Right renal cortex interstitium (tissue), 3 donors: ENCODE results near the gene PKP4. TPM values are rescaled to one million over a fixed set of nuclear protein-coding genes. Genes with fewer than 3 reads are reported as not detected.
"Not testable (repeated sequence)": the region's sequence is repeated elsewhere in the genome, so short reads cannot be mapped to it uniquely, and the experiment has no call there.

ENCODE experiments used
- DNase-seq, 3 donors: peaks; one replicate each; pipeline ENCODE4 v3.0.0-alpha.2; 2013; ENCODE audit warnings: low read depth in 3 of 3, low spot score in 2 of 3
- polyA plus RNA-seq, 3 donors: library from polyadenylated mRNA; unstranded; fragments of 120-200 nt; gene quantifications; one replicate each; pipeline ENCODE4 v1.2.1, GENCODE V29; 2013; ENCODE audit not compliant: insufficient read length in 3 of 3

PKP4 gene
- polyA plus RNA-seq, 3 donors = 156 to 161 (median 157) TPM

DNA sequence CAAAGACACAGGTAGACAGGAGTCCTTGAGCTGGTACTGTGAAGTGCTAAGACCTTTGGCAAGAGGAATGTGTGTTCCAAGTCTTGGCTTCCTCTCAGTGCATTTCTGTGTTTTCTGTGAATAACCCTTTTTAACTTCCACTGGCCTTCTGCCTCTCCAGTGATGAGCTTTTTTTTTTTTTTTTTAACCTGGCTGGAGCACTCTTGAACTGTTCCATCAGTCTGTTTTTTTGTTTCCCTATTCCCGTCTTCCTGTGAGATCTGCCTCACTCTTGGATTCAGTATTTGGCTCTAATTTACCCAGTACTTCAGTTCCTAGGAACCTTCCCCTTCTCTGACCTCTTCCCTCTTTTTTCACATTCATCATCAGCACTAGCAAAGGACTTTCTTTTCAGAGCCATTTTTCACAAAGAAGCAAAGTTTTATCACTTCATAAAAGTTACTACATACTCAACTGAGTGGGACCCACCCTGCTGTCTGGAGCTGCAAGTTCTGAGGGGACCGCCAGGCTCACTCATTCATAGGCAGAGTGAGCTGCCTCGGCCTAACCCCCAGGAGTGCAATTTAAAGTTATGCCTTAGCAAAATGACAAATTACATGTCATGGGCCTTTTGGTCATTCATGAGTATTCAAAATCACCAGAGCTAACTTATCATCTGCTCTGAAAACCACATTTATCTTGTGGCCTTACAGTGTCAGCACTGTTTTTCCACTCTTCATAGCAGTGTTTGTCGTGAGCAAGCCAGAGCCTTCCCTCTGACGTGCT is 211.4 kb downstream of the PKP4 start:
- peak in 1 of 3 donors; percentile 29 for DNase-seq

DNA sequence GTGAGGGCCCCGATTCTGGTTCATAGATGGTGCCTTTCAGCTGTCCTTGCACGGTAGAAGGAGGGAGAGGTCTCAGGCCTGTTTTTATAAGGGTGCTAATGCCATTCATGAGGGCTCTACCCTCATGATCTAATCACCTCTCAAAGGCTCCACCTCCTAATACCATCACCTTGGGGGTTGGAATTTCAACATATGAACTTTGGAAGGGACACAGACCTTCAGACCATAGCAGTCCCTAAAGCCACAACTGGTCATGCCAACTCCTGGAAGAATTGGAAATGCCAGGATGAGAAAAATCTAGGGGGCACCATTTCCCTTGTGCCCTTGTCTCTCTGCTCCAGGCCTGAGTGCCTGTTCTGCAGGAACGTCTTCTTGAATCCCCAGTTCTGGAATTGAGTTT is 213.5 kb downstream of the PKP4 start:
- no peak for DNase-seq

DNA sequence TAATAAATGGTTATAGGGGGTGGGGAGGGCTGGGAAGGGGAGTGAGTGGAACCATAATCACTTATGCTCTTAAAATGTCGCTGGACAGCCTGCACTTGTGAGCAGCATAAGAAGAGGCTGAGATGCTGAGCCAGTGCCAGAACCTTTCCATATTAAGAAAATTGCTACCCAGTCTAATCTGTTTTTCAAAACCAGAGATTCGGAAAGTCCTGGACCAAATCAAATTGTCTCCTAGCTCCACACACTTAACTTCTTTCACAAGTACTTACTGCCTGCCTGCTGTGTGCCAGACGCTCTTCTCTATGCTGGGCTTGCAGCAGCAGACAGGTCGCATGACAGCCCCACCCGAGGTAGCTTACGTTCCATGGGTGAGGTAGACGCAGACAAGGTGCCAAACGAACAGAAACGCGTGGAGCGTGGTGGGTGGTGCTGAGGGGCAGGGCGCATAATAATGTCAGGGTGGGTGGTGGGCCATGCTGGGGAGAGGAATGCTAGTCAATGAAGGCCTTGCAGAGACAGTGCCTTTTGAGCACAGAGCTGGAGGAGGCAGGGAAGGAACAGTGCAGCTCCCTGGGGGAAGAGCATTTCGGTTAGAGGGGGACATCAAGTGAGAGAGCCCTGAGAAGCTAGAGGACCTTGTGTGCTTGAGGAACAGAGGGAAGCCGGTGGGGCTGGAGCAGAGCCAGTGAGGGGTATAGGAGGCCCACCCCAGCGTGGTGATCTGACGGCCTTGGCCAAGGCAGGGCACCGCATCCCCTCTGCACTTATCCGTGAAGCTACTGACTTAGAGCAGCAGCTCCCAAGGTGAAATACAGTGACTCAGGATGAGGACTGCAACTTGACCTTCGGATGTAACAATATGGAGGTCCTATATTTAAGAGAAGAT is 214.9 kb downstream of the PKP4 start:
- DNase-seq = no peak

DNA sequence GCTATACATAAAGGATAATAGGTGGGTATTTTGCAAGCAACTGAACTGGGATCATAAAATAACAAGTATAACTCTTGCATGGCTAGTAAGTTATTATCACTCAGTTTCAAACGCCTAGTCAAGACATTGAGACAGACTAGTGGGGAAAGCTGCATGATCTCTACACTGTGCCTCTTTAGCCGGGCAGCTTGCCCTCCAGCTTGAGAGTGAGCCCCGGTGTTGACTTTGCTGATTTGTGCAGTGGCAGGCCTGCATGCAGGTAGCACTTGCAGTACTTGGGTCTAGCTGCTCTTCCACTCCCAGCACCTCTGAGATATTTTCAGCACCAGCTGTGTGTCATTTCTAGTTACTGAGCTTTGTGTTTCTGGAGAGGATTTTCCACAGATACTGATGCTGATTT is 219.5 kb downstream of the PKP4 start:
- DNase-seq = no peak

DNA sequence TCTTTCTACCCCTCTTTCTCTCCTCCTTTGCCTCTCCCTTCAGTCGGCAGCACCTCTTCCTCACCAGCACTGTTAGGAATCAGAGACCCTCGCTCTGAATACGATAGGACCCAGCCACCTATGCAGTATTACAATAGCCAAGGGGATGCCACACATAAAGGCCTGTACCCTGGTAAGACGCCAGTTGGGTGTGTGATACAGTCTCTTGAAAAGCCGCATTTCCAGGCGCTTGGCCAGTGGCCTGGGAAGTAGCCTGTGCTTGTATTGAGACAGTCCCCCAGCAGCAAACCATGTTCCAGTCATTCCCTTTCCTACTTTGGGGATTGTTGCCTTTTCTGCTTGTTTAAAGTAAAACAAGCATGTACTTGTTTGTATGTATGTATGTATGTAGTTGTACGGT is 219.9 kb downstream of the PKP4 start:
- DNase-seq = no peak

DNA sequence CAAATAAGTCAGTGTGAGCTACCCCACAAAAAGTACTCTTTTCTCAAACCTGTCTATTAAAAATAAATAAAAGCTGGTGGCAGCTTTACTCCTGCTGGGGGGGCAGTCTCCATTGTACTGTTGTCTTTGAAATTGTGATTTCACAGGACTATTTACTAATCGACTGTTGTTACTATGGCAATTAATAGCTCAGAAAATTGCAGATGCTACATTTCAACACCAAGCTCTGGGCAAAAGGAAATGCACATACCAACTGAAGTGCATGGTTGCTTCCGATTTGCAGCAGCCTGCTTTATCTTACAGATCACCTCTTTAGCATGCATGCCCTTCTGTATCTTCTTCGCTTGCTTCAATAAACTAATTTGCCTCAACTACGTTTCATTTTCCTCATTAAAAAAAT is 220.8 kb downstream of the PKP4 start:
- no peak for DNase-seq

DNA sequence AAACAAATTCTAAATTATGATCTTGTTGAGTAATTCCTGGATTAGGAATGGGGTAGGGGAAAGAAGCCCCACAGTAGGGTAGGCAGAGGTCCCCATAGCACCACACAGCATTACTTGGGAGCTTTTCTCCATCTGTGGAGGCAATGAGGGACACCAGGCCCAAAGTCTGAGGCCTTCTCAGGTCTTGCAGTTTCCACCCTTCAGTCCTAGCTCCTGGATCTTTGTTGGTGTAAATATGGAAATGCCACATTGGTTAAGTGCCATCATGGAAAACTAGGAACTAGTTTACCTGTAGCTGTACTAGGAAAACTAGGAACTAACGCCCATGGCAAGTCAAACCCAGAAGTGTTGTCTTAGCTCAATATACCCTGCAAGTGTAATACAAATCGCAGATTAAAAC is 225.1 kb downstream of the PKP4 start:
- DNase-seq = no peak

DNA sequence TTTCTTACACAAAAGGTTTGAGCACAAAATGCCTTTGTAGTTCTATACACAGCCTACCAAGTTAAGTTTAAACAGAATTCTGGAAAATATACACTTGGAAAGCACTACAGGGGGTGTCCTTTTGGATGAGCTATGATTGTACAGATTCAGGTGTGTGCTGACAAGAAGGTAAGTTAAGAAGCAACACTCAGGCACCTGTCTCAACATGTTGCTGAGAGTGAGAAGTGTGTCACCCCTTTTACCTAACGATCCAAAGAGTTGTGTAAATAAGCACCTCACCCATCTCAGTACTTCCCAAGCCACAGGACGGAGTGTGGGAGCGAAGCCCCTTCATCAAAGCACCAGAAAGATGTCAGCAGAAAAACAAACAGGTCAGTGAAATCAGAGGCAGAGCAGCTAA is 228.9 kb downstream of the PKP4 start:
- DNase-seq = no peak

DNA sequence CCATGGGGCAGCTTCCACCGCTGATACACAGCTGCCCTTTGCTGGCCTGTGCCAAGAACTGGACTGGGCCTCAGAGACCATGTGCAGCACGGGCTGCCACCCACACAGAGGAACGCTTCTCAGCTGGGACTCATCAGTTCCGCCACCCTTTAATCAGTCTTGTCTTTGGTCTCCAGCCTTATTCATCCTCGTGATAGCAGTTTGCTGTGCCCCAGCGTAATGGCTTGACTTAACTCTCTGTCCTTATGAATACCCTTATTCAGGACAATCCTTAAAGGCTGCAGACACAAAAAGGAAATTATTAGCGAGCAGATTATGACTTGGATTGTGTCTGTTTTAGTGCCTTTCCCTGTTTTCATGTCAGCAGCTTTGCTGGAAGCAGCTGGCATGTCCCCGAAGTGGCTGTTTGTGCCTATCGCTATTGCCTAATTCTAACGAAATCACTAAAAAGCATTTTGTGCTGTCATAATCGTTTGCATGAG is 229.5 kb downstream of the PKP4 start:
- no peak for DNase-seq

DNA sequence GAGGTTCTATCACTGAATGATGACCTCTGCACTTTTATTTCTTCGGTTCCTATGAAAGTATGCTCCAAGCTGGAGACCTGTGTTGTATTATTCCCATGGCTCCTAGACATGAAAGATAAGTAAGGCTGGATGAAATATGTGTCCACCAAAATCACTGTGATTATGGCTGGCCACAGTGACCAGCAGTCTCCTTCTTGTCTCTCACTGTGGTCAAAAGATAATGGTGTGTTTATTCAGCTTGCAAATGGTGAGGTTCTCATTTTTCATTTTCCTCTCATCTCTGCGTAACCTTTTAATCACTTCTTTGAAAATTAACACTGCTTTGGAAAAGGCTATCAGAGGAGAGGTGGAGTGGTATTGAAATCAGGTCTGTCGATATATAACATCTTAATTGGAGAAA is 230.6 kb downstream of the PKP4 start:
- DNase-seq = no peak

DNA sequence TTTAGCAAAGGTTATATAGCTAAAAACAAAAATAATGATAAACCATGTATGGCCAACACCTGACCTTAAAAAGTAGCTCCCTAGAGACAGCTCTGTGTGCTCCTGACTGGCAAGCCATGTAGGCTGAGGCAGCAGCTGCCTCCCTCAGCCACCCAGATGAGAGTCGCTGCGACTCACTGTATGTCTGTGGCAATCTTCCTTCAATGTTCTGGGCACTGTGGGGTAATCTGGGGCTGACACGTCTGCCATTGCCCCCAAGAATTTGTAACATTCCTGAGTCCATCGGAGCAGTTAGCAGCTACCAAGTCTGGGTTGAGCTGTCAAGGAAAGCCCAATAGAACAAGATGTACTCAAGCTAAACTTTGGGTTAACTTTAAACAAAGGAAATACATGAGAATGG is 232.0 kb downstream of the PKP4 start:
- no peak for DNase-seq

DNA sequence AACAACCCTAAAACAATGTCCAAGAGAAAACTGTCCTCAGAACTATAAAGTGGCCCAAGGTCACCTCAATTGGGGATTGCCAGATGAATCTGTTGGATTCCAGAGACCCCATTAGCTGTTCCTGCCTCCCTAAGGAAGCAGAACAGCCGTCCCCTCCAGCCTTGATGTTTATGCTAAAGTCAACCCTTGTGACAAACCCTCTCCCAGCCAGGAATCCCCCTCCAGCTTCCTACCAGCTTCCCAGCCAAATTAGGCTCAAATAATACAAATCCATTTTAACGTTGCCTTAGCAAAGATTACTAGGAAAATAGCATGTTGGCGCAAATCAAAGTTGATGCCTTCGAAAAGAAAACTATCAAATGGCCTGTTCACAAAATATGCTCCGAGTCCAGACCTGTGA is 232.6 kb downstream of the PKP4 start:
- no peak for DNase-seq

DNA sequence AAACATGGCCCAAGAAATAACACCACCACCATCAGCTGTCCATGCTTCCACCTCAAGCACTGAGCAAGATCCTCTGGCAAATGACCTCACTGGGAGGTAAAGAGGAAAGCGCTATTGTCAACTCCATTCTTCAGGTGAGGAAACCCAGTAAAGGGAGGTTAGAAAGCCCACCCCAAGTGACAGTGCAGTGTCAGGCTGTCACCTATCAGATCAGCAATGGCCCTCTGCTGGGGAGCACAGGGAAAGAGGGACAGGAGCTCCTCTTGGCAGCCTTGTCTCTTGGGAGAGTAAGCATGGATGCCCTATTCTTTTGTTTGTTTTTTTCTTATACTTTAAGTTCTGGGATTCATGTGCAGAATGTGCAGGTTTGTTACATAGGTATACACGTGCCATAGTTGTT is 234.1 kb downstream of the PKP4 start:
- DNase-seq = no peak

DNA sequence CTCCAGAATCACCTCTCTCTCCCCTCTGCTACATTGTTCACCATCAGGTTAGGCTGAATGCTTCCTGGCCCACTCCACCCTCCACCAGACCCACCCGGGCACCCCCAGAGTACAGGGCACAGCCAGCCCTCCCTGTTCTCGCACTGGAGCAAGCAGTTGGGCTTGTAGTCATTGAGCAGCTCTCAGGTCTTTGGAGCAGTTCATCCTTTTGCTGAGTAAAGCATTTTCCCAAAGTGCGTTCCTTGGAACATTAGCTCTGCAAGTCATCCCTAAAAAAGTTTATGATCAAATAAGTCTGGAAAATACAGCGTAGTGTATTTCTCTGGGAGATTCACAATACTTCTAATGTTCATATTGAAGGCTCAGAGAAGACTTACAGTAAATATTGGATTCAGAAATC is 234.9 kb downstream of the PKP4 start:
- no peak for DNase-seq

DNA sequence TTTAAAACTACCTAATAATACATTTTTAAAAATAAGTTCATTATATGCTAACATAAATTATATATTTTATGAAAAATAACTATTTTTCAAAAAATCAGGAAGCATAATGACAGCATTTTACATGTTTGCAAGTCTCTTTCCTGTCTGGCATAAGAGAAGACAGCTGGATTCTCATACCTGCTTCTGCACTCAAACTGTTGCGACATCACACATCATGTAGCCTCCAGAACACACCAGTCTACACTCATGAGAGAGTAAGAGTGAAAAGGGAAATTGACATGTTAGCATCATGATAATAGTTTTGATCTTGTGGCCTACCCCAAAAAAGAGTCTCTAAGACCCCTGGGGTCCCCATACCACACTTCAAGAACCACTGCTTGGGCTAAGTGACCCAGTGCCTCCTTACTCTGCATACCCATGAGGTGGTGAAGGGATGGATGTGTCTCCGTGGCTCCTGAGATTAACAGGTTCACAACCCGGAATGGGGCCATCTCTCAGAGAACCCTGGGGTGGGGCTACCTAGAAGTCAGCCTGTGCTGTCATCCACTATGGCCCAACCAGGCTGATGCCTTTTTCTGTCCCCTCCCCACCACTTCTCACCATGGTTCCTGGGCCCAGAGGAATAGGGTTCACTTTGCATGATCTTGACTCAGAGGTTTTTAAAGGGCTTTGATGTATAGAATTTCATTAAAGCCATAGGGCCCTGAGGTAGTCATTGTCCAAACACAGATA is 235.8 kb downstream of the PKP4 start:
- no peak for DNase-seq

DNA sequence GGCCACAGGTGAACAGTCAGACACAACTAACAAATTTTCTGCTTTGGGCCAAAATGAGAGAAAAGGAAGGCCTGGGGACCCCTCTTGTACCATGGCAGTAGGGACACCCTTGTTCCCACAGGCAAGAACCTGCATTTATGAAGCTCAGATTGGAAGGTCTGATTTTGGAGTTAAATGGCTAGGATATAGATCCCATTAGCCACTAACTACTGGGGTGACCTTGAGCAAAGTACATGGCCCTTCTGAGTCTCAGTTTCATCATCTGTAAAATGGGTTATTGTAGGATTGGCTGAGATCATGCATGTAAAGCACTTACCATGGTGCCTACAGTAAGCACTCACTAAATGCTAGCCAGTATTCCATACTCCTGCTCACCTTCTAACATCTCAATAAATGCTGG is 236.7 kb downstream of the PKP4 start:
- no peak for DNase-seq

DNA sequence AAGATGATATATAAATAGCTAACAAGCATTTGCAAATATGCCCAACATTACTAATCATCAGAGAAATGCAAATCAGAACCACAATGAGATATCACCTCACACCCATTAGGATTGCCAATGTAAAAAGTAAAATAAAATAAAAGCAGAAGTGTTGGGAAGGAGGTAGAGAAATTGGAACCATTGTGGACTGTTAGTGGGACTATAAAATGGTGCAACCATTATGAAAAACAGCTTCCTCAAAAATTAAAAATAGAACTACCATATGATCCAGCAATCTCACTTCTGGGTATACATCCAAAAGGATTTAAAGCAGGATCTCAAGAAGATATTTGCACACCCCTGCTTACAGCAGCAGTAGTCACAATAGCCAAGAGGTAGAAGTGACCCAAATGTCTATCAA is 238.6 kb downstream of the PKP4 start:
- no peak for DNase-seq

DNA sequence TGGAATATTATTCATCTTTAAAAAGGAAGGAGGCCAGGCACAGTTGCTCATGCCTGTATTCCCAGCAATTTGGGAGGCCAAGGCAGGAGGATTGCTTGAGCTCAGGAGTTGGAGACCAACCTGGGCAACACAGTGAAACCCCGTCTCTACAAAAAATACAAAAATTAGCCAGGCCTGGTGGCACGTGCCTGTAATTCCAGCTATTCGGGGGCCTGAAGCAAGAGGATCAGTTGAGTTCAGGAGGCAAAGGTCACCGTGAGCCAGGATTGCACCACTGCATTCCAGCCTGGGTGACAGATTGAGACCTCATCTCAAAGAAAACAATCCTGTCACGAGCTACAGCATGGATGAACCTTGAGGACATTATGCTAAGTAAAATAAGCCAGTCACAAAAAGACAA is 239.0 kb downstream of the PKP4 start:
- DNase-seq = not testable (repeated sequence)

DNA sequence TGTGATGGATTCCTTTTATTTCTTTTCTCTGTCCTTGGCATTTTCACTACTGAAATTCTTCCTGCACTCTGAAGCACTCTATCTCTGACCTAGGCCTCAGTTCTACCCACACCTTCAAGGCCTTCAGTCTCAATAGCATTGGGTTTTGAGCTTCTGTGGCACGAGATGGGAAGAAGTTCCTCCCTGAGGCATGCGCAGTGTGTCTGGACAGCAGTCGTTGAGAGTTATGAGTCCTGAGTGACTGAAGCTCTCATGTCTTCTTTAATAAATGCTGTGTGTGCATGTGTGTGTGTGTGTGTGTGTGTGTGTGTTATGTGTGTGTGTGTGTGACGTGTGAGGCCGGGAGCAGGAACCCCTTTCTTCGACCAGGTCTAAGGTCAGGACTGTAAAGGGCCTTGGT is 242.6 kb downstream of the PKP4 start:
- no peak for DNase-seq

DNA sequence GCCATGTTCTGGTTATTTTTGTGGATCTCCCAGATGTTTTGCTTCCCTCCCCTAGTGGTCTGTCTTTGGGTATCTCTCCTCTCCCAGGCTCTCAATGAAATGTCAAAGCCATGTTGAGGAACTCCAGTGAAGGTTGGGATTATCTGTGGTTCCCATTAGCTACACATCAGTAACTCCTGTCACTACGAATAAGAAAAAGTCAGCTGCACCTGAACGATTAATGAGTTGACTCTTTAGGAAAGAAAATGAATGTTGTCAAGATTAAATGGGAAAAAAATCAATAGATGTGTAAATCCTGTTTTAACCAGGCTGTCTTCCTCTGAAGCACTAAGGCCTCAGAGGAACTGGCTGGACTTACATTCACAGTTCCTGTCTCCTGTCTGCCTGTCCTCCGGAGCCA is 244.3 kb downstream of the PKP4 start:
- no peak for DNase-seq

DNA sequence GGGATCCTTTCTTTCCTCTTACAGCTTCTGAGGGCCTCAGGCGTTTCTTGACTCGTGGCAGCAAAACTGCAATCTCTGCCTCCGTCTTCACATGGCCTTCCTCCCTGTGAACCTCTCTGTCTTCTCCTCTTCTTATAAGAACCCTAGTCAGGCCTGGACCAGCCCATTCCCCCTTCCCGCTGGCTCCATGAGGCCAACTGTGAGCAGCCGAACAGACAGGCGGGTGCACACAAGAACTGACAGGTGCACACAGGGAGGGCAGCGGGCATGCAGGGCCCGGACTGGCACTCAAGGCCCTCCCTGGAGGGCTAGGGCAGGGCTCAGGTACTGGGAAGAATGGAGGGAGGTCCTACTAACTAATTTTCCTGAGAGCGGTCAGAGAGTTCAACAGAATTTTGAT is 246.0 kb downstream of the PKP4 start:
- no peak for DNase-seq
